OCI-LY1 (cell line): ENCODE measurements around the gene TGFBR1.

ENCODE experiments used
- H2AFZ ChIP-seq: fragments of 200-600 bp; sonication (generic), shearing (Covaris generic); 2 replicates; pipeline ENCODE4 v1.6.0; 2014; ENCODE audit warnings: antibody characterized with exemption, mild to moderate bottlenecking, low read length
- H3F3A ChIP-seq: fragments of 200-600 bp; sonication (generic), shearing (Covaris generic); 2 replicates; pipeline ENCODE4 v1.6.0; 2014; ENCODE audit warnings: mild to moderate bottlenecking, antibody characterized with exemption, low read length, moderate library complexity; ENCODE audit not compliant: insufficient read depth
- H3K27ac ChIP-seq: fragments of 200-600 bp; sonication (generic); 2 replicates; pipeline ENCODE4 v1.5.1; 2014; ENCODE audit warnings: low read length, mixed run types, mild to moderate bottlenecking, low read depth; ENCODE audit not compliant: poor library complexity, severe bottlenecking
- H3K27me3 ChIP-seq: fragments of 200-600 bp; sonication (generic); 2 replicates; pipeline ENCODE4 v1.6.0; 2014; ENCODE audit warnings: antibody characterized with exemption, mild to moderate bottlenecking, low read length, moderate library complexity; ENCODE audit not compliant: insufficient read depth
- H3K36me3 ChIP-seq: fragments of 200-600 bp; sonication (generic); 2 replicates; pipeline ENCODE4 v1.6.1; 2014; ENCODE audit warnings: mild to moderate bottlenecking, antibody characterized with exemption, low read length, moderate library complexity, mixed read lengths; ENCODE audit not compliant: insufficient read depth
- H3K4me1 ChIP-seq: fragments of 200-600 bp; sonication (generic); 2 replicates; pipeline ENCODE4 v1.5.1; 2014; ENCODE audit warnings: mild to moderate bottlenecking, low read length, moderate library complexity; ENCODE audit not compliant: insufficient read depth, severe bottlenecking
- H3K4me2 ChIP-seq: fragments of 200-600 bp; sonication (generic), shearing (Covaris generic); 2 replicates; pipeline ENCODE4 v1.6.1; 2014; ENCODE audit warnings: low read length
- H3K4me3 ChIP-seq: fragments of 200-600 bp; sonication (generic); 2 replicates; pipeline ENCODE4 v1.5.1; 2014; ENCODE audit warnings: low read length, low read depth, mild to moderate bottlenecking, mixed read lengths; ENCODE audit not compliant: poor library complexity, severe bottlenecking
- H3K79me2 ChIP-seq: fragments of 200-600 bp; shearing (Covaris generic); 2 replicates; pipeline ENCODE4 v1.6.1; 2016; ENCODE audit warnings: mixed run types, low read length, mixed read lengths; ENCODE audit not compliant: insufficient read depth
- H3K9ac ChIP-seq: fragments of 200-600 bp; sonication (generic), shearing (Covaris generic); 2 replicates; pipeline ENCODE4 v1.6.1; 2014; ENCODE audit warnings: mild to moderate bottlenecking, low read length, mixed read lengths
- H3K9me2 ChIP-seq: fragments of 200-600 bp; sonication (generic), shearing (Covaris generic); 2 replicates; pipeline ENCODE4 v1.6.1; 2014; ENCODE audit warnings: low read depth, mild to moderate bottlenecking, low read length, mixed read lengths
- H3K9me3 ChIP-seq: fragments of 200-600 bp; shearing (Covaris generic); 2 replicates; pipeline ENCODE4 v1.6.1; 2014; ENCODE audit warnings: low read length, mixed read lengths
- H4K20me1 ChIP-seq: fragments of 200-600 bp; sonication (generic), shearing (Covaris generic); 2 replicates; pipeline ENCODE4 v1.6.0; 2016; ENCODE audit warnings: mild to moderate bottlenecking, low read length; ENCODE audit not compliant: insufficient read depth
- CTCF ChIP-seq: fragments of 200-600 bp; sonication (generic), shearing (Covaris generic); IDR thresholded peaks from 2 replicates; pipeline ENCODE4 v1.5.1; 2017; ENCODE audit warnings: mild to moderate bottlenecking, antibody characterized with exemption, low read length, moderate library complexity, mixed read lengths
- EZH2 ChIP-seq: fragments of 200-600 bp; sonication (generic), shearing (Covaris generic); IDR thresholded peaks from 2 replicates; pipeline ENCODE4 v1.8.0; 2017; ENCODE audit warnings: borderline replicate concordance, mixed run types, mild to moderate bottlenecking, antibody characterized with exemption, low read length, moderate library complexity, mixed read lengths

TGFBR1 gene

GRCh38 chr9:99139868-99140267 is 35.0 kb downstream of the TGFBR1 start:
- Histone ChIP-seq H3K9ac (no peak overlapping the region), H3F3A (no peaks in the 10 kb centered on the region), H3K36me3 (peaks cover 73% of the 10 kb centered on the region), H3K9me3 (no peaks in the 10 kb centered on the region), H3K9me2 (no peaks in the 10 kb centered on the region), H3K27me3 (no peaks in the 10 kb centered on the region), H3K27ac (no peak overlapping the region), H3K4me3 (no peak overlapping the region), H2AFZ (no peak overlapping the region), H3K4me1 (peaks cover 26% of the 10 kb centered on the region), H3K79me2 (no peaks in the 10 kb centered on the region), H4K20me1 (no peaks in the 10 kb centered on the region), H3K4me2 (no peak overlapping the region)
- TF ChIP-seq EZH2 (no peak), CTCF (no peak)

GRCh38 chr9:99140685-99141314 is 35.9 kb downstream of the TGFBR1 start:
- no peak overlapping the region for H3K4me3 ChIP-seq
- H3K36me3 ChIP-seq = peaks cover 82% of the 10 kb centered on the region
- no peaks in the 10 kb centered on the region for H3K9me2 ChIP-seq
- no peak overlapping the region for H3K27ac ChIP-seq
- no peaks in the 10 kb centered on the region for H4K20me1 ChIP-seq
- no peaks in the 10 kb centered on the region for H3K9me3 ChIP-seq
- H3F3A ChIP-seq = no peaks in the 10 kb centered on the region
- H2AFZ ChIP-seq = no peak overlapping the region
- H3K4me1 ChIP-seq = peaks cover 16% of the 10 kb centered on the region
- no peak overlapping the region for H3K4me2 ChIP-seq
- TF ChIP-seq EZH2 = no peak
- peak; percentile 82 for TF ChIP-seq CTCF
- no peak overlapping the region for H3K9ac ChIP-seq
- H3K79me2 ChIP-seq = no peaks in the 10 kb centered on the region
- no peaks in the 10 kb centered on the region for H3K27me3 ChIP-seq

GRCh38 chr9:99141849-99142248 is 36.9 kb downstream of the TGFBR1 start:
- Histone ChIP-seq H3K27ac (no peak overlapping the region), H3K27me3 (no peaks in the 10 kb centered on the region), H3K9me2 (no peaks in the 10 kb centered on the region), H3K4me3 (no peak overlapping the region), H3K4me1 (peaks cover 6% of the 10 kb centered on the region), H3K4me2 (no peak overlapping the region), H3K9ac (no peak overlapping the region), H4K20me1 (no peaks in the 10 kb centered on the region), H3F3A (no peaks in the 10 kb centered on the region), H3K79me2 (no peaks in the 10 kb centered on the region), H2AFZ (no peak overlapping the region), H3K36me3 (peaks cover 90% of the 10 kb centered on the region), H3K9me3 (no peaks in the 10 kb centered on the region)
- TF ChIP-seq EZH2 = no peak
- TF ChIP-seq CTCF = no peak
